HG03342 (cell line): Measurements from ENCODE around the gene TNF.
"Not testable (repeated sequence)": the region's sequence is repeated elsewhere in the genome, so short reads cannot be mapped to it uniquely, and the experiment has no call there.

Experiments
- ATAC-seq: cut with Tn5 transposase; IDR thresholded peaks from one replicate; pipeline ENCODE4 v1.9.1; 2021; ENCODE audit warnings: mild to moderate bottlenecking, moderate library complexity; ENCODE audit not compliant: unreplicated experiment

Gene TNF

GRCh38 chr6:31586599-31587281 lies 11.4 kb downstream of the TNF start:
- no peak for ATAC-seq

GRCh38 chr6:31587791-31588777 lies 12.7 kb downstream of the TNF start:
- no peak for ATAC-seq

GRCh38 chr6:31588871-31589650 lies 13.7 kb downstream of the TNF start:
- ATAC-seq = no peak

- not testable (repeated sequence) for ATAC-seq
Observed at GRCh38 chr6:31590691-31591090, 15.3 kb downstream of the TNF start.

GRCh38 chr6:31592396-31592771 lies 17.0 kb downstream of the TNF start:
- ATAC-seq = no peak

- ATAC-seq = no peak
Observed at GRCh38 chr6:31597006-31597405, 21.6 kb downstream of the TNF start.

- ATAC-seq = no peak
Observed at GRCh38 chr6:31607317-31607716, 32.0 kb downstream of the TNF start.

GRCh38 chr6:31609519-31610406 lies 34.4 kb downstream of the TNF start:
- no peak for ATAC-seq

- ATAC-seq = no peak
Observed at GRCh38 chr6:31610968-31611367, 35.6 kb downstream of the TNF start.

- no peak for ATAC-seq
Observed at GRCh38 chr6:31614075-31614619, 38.8 kb downstream of the TNF start.

- no peak for ATAC-seq
Observed at GRCh38 chr6:31614684-31615578, 39.6 kb downstream of the TNF start, which contains the start of gene AIF1. AIF1 (plus strand) TSS chr6:31615234; CDS start chr6:31615330, 96 bp downstream.

- ATAC-seq = no peak
Observed at GRCh38 chr6:31615748-31616147, 40.4 kb downstream of the TNF start.

GRCh38 chr6:31617010-31617409 lies 41.6 kb downstream of the TNF start:
- no peak for ATAC-seq

GRCh38 chr6:31619805-31620585 lies 44.6 kb downstream of the TNF start:
- peak; percentile 76 for ATAC-seq

- ATAC-seq = peak; percentile 46
Observed at GRCh38 chr6:31620586-31621319, 45.4 kb downstream of the TNF start, which contains the start of gene PRRC2A. PRRC2A (plus strand) TSS chr6:31620715; CDS start chr6:31622790, 2,075 bp downstream.

GRCh38 chr6:31621320-31621939 lies 46.1 kb downstream of the TNF start:
- no peak for ATAC-seq

- no peak for ATAC-seq
Observed at GRCh38 chr6:31621991-31622390, 46.6 kb downstream of the TNF start.
